Stimulated activated CD4-positive, alpha-beta T cell treated with anti-CD3 and anti-CD28 coated beads, Interleukin-2, amount 100 ng/mL, for 24 hours (primary cell): ENCODE results near the gene ARHGAP10.

ENCODE experiments used
- DNase-seq, 2 donors: peaks; one replicate each; pipeline ENCODE4 v3.0.0-alpha.2; 2020

ARHGAP10 gene

DNA sequence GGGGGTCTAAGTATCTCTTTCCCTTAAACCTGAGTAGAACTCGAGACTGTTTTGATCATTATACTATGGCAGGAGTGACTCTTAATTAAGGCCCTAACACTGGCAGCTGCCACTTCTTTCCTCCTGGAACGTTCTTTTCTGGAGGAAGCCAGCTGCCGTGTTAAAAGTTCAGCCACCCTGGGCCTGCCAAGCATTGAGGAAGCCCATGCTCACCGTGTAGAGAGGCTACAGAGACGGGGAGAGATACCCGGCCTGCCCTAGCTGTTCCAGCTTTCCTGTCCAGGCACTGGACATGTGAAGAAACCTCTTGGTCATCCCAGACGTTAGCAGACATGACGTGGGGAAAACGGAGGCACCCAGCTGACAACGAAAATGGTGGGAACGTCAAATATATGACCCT lies 274.1 kb downstream of the ARHGAP10 start:
- no peak for DNase-seq

DNA sequence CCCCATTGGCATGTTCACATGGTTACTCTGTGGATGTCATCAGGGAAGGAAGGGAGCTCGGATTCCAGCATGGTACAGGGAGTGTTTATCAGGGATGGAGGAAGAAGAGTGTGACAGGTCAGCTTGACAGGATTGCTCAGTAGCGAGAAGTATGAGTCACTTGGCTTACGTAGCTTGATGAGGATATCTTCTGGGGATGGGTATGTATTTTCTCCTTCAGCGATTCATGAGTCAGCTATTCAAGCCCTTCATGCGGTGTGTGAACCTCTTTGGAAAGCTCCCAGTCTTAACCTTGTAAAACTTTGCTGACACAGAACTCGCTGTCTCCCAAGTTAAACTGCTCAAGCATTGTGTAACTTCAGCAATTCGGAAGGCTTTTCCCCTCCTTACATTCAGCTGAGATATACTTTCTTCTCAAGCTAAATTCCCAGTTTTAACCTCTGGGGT lies 275.4 kb downstream of the ARHGAP10 start:
- DNase-seq: no peak

DNA sequence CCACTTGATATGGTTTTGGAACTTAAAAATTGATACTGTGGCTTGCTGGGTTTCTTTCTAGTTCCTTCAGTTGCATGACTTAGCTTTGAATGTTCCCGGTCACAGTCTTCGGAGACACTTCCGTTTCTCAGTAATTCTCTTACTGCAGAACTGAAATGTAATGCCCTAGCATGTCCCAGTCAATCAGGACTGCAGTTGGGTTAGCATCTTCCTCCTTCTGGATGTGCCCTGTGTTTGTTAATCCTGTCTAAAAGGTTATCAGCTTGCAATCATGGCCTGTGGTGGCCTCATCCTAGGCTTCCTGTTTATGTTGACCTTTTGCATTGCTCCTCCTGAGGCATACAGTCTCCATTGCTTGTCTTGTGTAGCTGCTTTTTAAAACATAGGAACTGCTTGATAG lies 275.9 kb downstream of the ARHGAP10 start:
- DNase-seq: no peak

DNA sequence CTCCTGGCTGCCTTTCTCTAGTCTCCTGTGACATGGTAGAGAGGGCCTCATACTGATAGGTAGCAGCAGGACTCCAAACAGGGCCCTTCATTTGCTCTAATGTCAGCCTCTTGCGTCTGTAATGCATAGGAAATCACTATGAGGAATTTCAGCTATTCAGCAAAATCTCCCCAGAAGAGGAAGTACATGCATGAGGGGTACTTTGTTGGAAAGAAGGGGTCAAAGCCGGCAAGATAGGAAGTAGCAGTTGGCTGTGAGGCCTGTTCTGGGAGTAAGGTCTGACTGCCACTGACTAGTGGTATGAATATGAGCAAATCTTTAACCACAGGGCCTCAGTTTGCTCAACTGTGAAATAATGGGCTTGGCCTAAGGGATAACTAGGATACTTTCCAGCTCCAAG lies 283.2 kb downstream of the ARHGAP10 start:
- no peak for DNase-seq

DNA sequence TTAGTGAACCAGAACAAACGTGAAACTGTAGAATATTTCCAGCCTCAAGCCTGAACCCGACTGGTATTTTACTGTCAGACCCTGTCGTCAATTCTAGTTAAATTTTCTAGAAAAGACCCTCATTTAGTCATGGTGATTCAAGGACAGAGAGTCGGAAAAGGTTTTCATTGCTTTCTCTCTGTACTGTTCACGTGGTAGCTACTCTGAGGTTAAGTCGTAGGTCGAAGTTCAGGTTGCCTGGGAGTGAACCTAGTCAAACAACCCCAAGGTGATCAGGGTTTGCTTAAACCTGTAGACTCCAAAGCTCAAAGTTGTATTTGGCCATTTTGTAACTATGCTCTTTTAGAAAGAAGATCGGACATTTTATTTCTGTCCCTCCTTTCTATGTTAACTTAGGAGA lies 283.6 kb downstream of the ARHGAP10 start:
- no peak for DNase-seq

DNA sequence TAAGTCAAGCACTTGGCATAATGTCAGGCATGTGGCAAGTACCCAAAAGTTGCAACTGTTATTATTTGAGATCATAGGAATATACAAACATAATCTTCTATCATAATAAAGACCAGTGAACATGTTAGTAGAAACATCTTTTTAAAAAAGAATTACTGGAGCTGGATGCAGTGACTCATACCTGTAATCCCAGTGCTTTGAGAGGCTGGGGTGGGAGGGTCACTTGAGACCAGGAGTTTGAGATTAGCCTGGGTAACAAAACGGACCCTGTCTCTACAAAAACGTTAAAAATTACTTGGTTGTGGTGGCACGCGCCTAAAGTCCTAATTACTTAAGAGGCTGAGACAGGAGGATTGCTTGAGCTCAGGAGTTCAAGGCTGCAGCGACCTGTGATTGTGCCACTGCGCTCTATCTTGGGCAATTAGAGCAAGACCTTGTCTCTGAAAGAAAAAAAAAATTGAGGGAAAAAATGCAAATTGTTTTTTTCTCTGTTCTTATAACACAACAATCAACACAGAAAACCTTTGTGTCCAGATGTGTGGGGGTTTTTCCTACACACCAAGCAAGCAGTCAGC lies 284.3 kb downstream of the ARHGAP10 start:
- DNase-seq: no peak

DNA sequence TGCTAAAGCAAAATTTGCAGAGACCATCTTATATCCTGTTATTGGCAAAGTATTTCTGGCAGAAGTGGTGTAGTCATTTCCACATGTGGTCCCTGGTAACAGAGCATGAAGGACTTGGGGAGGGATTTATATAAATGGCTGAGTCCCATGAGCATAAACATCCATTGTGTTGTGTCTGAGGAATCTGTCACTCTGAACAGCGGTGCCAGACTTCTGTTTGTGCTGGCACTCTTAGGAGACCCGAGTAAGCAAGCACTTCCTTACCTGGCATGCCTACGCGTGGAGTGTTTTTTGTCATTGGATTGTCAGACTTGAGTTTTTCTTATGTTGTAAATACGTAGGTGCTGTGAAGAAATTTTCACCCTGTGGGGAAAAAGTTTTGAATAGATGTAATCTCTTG lies 285.9 kb downstream of the ARHGAP10 start:
- DNase-seq: no peak

DNA sequence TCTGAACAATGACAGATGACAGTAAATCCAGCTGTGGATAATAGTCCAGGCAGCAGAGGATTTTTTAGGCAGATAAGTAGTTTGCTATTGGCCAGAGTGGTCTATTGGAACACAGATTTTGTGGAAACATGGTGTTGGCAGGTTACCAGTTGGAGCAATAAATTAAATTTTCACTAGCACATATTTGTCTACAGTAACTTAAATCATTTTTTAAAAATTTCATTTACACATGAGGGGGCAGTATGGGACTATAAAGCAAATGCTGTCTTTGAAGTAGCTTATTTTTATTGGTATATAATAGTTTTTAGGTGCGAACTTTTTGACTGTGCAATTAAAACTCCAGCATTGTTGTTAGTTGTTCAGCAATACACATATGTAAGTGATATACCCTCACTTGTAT lies 289.8 kb downstream of the ARHGAP10 start:
- DNase-seq: no peak

DNA sequence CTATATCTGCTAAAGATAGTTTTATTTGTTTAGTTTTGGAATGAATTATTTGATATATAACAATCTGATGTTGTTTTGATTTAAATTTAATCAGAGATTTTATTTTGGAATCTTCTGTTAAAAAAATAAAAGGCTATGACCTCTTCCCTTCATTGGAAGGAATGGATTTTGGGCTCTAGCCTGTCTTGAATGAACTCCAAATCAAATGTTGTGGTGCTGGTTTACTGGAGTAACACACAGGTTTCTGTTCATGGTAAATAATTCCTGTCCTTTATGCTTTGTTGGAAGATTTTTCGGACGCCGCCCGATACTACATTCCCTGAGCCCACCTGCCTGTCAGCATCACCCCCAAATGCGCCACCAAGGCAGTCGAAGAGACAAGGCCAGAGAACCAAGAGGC lies 291.1 kb downstream of the ARHGAP10 start:
- DNase-seq: no peak

DNA sequence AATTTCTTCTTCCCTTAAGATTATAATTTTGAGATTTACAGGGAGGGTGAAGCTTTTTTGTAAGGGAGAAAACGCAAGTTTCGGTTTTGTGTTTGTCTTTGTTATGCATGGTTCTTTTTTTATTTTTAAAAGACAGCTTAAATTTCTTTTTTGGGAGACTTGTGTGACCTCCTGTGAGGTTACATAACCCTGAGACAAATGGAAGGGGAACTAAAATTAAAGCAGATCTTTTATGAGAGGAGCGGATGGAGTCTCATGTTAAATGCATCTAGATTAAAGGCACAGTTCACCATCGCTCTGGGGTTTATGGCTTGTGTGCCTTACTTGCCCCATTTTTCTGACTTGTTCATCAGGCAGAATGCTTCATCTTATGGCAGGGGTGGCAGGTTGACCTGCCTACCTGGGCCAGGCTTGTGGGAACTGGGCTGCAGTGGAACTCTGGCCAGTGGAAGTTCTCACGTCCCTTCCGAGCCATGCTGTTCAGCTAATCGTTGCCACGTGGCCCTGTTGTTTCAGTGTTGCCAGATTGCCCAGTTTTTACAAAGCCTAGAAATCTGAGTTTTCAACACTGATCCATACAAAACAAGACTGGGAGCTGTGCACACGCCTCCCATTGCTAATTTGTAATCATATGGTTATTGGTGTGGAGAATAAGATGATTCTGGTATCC lies 291.8 kb downstream of the ARHGAP10 start:
- no peak for DNase-seq

DNA sequence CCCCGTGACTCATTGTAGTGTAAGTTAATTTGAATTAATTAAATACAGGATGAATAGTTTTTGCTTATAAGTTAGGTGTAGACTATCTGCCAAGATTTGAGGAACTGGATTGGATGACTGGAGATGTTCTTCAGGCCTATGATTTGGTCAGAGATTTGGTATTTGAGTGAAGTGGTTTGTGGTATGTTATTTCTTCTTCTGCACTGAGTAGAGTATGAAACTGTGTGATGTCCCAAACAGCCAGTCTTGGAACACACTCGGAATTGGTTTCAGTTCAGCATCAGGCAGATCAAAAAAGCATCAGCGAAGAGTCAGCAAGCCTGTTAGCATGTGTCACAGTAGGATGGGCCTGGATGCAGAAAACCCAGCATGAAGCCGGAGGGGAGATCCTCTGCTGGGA lies 294.1 kb downstream of the ARHGAP10 start:
- DNase-seq: no peak

DNA sequence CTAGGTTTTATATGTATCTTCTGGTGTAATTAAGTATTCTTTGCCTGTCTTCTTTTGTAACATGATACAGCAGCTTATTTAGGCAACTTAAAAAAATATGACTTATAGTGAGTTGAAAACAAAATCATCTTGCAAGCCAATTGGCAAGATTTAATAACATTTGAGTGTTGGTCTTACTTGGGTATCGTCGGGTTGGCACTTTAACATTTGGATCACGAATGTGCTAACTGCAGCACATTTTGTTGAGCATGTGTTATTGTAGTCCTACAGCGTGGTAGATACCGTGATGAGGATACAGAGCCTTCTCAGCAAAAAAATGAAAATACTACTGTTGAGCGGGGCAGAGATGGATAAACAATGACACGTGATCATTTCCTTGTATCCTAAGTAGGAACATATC lies 295.3 kb downstream of the ARHGAP10 start:
- DNase-seq: no peak

DNA sequence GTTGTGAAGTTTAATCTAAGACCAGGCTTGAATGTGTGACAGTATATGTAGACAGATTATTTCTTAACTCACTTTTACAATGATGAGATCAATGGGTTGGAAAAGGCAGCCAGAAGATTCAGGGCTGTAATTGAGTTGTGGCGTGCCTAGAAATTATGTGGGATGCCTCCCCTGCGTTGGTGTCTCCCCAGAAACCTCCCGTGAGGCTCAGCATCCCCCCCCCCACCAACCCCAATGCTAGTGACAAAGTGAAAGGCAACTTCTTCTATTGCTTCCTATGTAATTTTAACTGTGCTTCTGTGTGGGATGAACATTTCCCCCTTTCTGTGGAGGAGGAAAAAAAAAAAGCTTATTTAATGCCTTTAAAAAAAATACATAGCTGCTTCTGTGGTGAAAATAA lies 297.9 kb downstream of the ARHGAP10 start:
- DNase-seq: no peak

DNA sequence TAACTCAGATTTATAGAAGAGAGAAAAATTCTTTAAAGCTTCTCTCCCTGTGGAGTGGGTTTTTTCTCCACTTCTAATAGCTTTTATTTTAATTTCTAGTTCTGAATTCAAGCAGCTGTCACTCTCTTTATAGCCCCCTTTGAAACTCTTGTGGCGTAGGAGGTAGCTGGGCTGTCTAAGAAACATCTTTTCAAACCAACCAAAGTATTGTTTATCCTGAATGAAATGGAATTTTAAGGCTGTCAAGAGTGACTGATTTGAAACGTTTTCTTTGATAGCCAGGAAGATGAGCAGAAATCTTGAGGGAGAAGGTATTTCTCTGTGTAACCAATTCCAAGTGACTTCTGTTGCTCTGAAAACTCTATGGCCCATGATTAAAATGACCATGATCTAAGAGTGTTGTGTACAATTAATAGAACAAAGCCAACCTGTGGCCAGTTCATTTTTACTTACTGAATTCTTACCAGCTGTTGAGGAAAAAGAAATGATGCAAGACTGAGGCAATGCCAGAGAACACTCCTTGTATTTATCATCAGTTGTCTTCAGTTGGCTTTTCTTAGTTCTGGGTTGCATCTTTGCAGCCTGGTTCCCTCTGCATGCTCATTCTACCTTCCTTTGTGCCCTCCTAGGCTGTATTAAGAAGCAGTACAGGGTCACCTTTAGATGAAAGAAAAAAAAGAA lies 298.4 kb downstream of the ARHGAP10 start:
- no peak for DNase-seq

DNA sequence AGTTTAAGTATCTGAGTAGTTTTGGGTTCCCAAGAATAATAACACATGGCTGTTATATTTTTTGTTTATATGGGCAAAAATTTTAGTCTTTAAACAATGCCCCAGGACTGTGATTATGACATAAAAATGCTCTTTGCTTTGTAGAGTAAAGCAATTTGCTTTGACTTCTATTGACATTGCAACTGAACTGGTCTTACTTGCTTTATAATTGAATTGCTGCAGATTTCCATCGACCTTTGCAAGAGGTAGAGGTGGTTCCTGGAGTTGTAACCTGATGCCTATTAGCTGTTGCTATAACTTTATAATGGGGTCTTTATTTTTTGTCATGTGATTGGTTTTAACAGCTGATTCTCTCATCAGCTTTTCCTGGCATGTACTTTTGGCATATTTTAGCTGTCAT lies 302.9 kb downstream of the ARHGAP10 start:
- no peak for DNase-seq

DNA sequence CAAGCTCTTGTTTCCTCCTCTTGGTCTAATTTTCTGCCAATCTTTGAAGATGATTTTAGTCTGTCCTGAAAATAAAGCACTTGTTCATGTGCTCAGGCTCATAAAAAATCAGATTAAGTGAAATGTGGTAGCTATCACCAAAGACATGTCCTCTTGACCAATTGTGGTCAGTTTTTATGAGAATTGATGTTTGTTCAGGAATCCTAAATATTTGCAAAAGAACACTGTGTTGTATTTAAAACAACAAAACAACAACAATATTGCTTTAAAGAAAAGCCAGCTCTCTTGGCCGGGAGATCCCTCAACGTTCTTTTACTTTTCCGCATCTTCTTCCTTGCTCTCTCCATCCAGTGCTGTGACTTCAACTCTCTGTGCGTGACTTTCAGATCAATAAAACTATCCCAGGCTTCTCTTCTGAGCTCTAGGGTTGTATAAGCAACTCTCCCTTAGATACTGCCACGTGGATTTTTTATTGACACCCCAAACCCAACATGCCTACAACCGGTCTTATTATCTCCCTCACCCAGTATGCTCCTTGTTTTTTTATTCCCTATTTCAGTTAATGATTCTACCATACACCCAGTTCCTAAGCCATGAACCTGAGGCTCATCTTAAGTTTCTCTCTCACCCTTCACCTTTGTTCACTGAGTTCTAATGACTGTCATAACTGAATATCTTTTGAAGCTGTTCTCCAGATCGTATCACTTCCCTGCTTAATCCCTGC lies 309.9 kb downstream of the ARHGAP10 start:
- DNase-seq: no peak

DNA sequence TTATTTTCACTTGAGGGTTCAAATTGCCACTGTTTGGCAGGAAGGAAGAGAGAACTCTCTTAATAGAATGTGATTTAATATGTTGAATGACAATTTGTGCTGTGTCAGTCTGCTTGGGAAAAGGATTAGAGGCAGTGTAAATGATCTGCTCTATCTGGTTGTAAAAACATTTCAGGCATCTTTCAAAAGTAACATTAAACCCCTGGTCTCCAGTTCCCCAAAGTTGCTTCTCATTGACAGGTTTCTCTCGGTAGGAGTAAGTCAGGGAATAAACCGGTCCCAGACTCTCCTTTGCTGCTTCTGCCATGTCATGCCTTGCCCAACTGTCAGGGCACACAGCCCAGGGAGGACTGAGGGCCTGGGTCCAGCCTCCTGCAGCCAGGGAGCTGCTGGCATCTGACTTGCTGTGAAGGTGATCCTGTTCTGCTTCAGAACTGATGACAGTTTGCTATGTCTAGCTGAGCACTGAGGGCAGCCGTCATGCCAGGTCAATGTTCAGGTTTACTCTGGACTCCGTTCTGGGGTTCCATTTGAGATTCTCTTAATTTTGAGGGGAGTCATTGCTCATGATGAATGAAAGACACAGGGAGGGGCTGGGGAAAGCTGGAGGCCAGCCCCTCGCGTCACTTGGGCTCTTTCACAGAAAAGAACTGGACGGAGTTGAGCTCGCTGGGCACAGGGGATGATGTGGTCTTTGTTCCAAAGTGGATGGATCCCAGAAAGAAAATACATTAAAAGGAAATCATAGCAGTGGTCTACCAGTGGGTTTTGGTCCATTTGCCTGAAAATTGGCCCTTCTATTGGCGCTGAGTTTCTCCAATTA lies 312.4 kb downstream of the ARHGAP10 start:
- no peak for DNase-seq

DNA sequence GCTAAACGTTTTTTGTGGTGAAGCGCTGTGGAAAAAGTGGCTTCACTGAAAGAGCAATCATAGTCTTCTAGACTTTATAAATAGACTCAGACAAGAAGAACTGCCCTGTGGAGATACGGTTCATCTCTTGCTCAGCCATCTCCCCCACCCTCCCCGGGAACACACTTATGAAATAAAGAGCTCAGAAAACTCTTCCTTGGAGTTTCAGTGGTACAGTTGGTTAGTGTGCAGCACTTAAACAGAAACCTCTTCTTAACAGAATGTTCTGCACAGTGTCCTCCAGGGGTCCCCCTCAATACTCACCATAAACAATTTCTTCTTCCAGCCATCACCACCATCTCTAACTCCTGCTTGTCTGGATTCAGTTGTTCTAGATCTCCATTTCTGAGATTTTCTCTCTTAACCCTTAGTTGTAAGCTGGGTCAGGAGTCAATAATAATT lies 313.0 kb downstream of the ARHGAP10 start:
- DNase-seq: no peak

DNA sequence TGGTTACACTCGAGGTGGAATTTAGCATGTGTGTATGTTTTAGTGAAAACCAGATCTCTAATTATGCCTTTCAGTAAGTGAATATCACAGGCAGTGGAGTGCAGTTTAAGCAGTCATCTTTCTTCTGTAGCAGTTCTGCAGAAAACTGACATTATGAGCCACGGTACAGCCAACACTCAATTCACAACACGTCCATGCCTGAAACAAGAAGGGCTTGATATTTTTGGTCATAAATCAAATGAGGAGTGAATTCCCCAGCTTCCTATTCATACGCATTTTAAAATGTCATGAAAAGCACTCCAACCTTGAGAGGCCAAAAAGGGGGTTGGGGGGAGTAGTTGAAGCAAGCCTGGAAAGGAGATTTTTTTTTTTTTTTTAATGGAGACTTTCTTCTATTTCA lies 316.7 kb downstream of the ARHGAP10 start:
- DNase-seq: no peak

DNA sequence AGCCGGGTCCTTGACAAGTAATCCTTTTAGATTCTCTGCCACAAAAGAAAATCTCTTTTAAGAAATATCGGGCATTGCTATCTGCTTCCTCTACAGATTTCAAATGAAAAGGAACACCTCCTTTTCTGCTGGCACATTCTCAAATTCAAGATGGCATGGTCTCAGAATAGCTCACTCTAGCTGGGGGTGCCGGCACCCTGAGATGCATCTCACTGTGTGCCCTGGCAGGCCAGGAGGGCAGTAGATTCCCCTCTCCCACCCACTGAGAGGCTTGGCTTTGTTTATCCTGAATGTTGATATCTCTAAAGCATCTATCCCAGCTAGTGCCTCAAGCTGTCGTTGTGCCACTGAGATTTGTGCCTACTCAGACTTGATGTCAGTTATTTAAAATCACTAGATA lies 319.5 kb downstream of the ARHGAP10 start:
- DNase-seq: no peak

DNA sequence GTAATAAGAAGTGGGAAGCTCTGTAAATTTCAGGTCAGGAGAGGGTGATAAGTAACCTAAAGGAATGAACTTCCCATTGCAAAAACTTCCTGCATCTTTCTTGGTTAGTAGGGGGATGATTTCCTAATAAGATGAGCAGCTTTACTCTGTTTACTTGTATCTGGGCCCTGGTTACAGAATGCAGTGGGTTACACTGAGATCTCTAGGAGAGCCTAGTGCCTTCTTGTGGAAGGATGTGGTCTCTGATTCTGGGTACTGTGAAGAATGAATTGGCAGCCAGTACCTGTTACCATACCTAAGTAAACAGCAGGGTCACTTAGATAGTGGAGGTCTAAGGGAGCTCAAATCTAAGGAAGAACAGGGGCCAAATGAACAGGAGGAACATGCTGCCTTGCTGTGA lies 320.6 kb downstream of the ARHGAP10 start:
- no peak for DNase-seq

DNA sequence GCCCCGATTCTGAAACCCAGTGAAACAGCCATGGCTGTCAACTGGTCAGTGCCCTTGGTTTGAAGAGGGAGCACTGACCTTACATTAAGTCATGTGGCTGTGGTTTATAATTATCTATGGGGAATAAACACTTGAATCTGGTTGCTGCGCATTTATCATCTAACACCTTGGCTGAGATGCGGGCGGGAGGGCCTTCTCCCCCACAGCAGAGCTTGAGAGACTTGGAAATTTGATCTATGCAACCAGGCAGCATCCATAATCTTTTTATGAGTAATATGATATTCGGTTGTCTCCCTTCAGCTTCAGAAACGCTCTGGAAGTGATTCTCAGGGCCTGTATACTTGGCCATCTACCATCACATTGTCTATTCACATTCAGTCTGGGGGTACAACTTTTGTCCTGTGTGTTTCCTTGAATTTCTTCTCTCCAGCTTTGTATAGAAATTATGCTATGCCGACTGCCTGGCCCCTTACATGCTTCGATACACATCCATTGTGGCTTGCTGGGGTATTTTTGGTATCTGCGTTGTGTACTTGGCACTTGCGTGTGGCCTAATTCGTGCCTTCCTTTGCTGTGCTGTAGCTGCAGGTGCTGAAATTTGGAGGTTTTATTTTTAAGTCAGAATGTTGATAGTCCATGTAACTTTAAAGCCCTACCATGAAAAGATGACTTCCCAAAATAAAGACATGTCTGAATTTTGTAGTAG lies 321.6 kb downstream of the ARHGAP10 start:
- no peak for DNase-seq
